SK-N-SH treated with all-trans-retinoic acid at 6 μM for 48 hours (cell line): ENCODE data around the gene TSLP.
A peak's percentile ranks its signal among the peaks of the same experiment; 100 is the strongest.

Experiments
- ATAC-seq: fragments of 200-7000 bp; cut with Tn5 transposase; 3 replicates; pipeline ENCODE4 v1.9.1; 2020; ENCODE audit warnings: mild to moderate bottlenecking, moderate library complexity
- ARNTL ChIP-seq: fragments of 450-650 bp; formaldehyde crosslinking; IDR thresholded peaks from 2 replicates; pipeline ENCODE4 v1.5.0; 2020; ENCODE audit warnings: low read depth, mild to moderate bottlenecking, moderate library complexity, borderline replicate concordance
- BACH2 ChIP-seq: fragments of 250-450 bp; sonication (Bioruptor Pico); IDR thresholded peaks from 2 replicates; pipeline ENCODE4 v1.9.0; 2021; ENCODE audit warnings: mild to moderate bottlenecking, borderline replicate concordance
- CSDC2 ChIP-seq: fragments of 250-450 bp; sonication (Bioruptor Pico); IDR thresholded peaks from 2 replicates; pipeline ENCODE4 v1.5.0; 2020; ENCODE audit warnings: mild to moderate bottlenecking, moderate library complexity
- ESRRG ChIP-seq: fragments of 250-450 bp; sonication (Bioruptor Pico); IDR thresholded peaks from 2 replicates; pipeline ENCODE4 v1.6.1; 2021; ENCODE audit warnings: mild to moderate bottlenecking
- GLIS3 ChIP-seq: fragments of 250-450 bp; sonication (Bioruptor Pico); IDR thresholded peaks from 2 replicates; pipeline ENCODE4 v1.5.0; 2020; ENCODE audit warnings: mild to moderate bottlenecking, moderate library complexity
- ISL1 ChIP-seq: fragments of 250-450 bp; sonication (Bioruptor Pico); IDR thresholded peaks from 2 replicates; pipeline ENCODE4 v2.1.2; 2022; ENCODE audit warnings: mild to moderate bottlenecking, moderate library complexity
- OSR1 ChIP-seq: fragments of 250-450 bp; sonication (Bioruptor Pico); IDR thresholded peaks from 2 replicates; pipeline ENCODE4 v1.8.0; 2022; ENCODE audit warnings: moderate library complexity, mild to moderate bottlenecking, inconsistent platforms
- RARB ChIP-seq: fragments of 250-450 bp; sonication (Bioruptor Pico); IDR thresholded peaks from 2 replicates; pipeline ENCODE4 v1.8.0; 2021; ENCODE audit warnings: mild to moderate bottlenecking, moderate library complexity
- SNAI2 ChIP-seq: fragments of 250-450 bp; sonication (Bioruptor Pico); IDR thresholded peaks from 2 replicates; pipeline ENCODE4 v1.5.0; 2020; ENCODE audit warnings: mild to moderate bottlenecking, moderate library complexity
- TCF4 ChIP-seq: fragments of 250-450 bp; sonication (Bioruptor Pico); IDR thresholded peaks from 2 replicates; pipeline ENCODE4 v1.8.0; 2021; ENCODE audit warnings: mild to moderate bottlenecking, moderate library complexity, borderline replicate concordance
- TOX ChIP-seq: fragments of 250-450 bp; sonication (Bioruptor Pico); IDR thresholded peaks from 2 replicates; pipeline ENCODE4 v1.8.0; 2021; ENCODE audit warnings: mild to moderate bottlenecking, moderate library complexity, borderline replicate concordance
- TSHZ2 ChIP-seq: fragments of 250-450 bp; sonication (Bioruptor Pico); IDR thresholded peaks from 2 replicates; pipeline ENCODE4 v1.5.0; 2020; ENCODE audit warnings: mild to moderate bottlenecking, moderate library complexity
- ZC3H10 ChIP-seq: fragments of 250-450 bp; sonication (Bioruptor Pico); IDR thresholded peaks from 2 replicates; pipeline ENCODE4 v1.5.1; 2021; ENCODE audit warnings: mild to moderate bottlenecking, moderate library complexity
- ZFP3 ChIP-seq: fragments of 250-450 bp; sonication (Bioruptor Pico); IDR thresholded peaks from 2 replicates; pipeline ENCODE4 v1.5.0; 2020; ENCODE audit warnings: mild to moderate bottlenecking, moderate library complexity
- ZFP30 ChIP-seq: fragments of 450-650 bp; formaldehyde crosslinking; IDR thresholded peaks from 2 replicates; pipeline ENCODE4 v1.5.0; 2022; ENCODE audit warnings: mild to moderate bottlenecking, moderate library complexity
- ZNF565 ChIP-seq: fragments of 450-650 bp; formaldehyde crosslinking; conservative IDR thresholded peaks from 2 replicates; pipeline ENCODE4 v1.5.0; 2020; ENCODE audit warnings: low read depth, mild to moderate bottlenecking, moderate library complexity
- ZNF70 ChIP-seq: fragments of 450-650 bp; formaldehyde crosslinking; IDR thresholded peaks from 2 replicates; pipeline ENCODE4 v1.5.0; 2020; ENCODE audit warnings: mild to moderate bottlenecking, moderate library complexity
- ZNF8 ChIP-seq: fragments of 450-650 bp; formaldehyde crosslinking; IDR thresholded peaks from 2 replicates; pipeline ENCODE4 v1.5.0; 2020; ENCODE audit warnings: mild to moderate bottlenecking, moderate library complexity
- TF ChIP-seq, protein P1 (sequence below): fragments of 250-450 bp; sonication (Bioruptor Pico); IDR thresholded peaks from 2 replicates; pipeline ENCODE4 v1.5.1; 2020; ENCODE audit warnings: low read depth, mild to moderate bottlenecking, moderate library complexity
- TF ChIP-seq, protein P2 (sequence below): fragments of 250-450 bp; sonication (Bioruptor Pico); IDR thresholded peaks from 2 replicates; pipeline ENCODE4 v1.8.0; 2021; ENCODE audit warnings: low read depth, mild to moderate bottlenecking, moderate library complexity, borderline replicate concordance
- TF ChIP-seq, protein P3 (sequence below): fragments of 250-450 bp; sonication (Bioruptor Pico); IDR thresholded peaks from 2 replicates; pipeline ENCODE4 v1.8.0; 2020; ENCODE audit warnings: mild to moderate bottlenecking, moderate library complexity, borderline replicate concordance

TSLP gene

DNA sequence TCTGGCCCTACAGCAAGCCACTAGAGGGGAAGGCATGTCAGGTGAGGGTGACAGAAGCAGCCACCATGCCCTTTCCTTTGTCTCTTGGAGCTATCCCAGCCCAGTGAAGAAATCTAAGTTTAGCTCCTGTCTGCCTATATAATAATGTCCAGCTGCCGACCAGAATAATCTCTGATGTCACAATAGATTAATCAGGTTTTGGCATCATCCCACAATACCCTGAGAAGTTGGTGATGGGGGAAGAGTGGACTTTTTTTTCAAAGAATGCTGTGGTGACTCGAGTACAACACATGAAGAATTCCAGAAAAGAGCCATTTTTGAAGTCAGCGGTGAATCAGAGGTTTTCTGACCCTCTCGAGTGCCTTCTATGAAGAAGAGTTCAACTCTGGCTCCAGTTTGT, 1.7 kb upstream of the TSLP start:
- peak; percentile 52 for ATAC-seq
- TF ChIP-seq TSHZ2 (CRISPR knock-in tag) (no peak), TCF4 (no peak), ESRRG (CRISPR knock-in tag) (no peak), BACH2 (CRISPR knock-in tag) (no peak), TOX (CRISPR knock-in tag) (peak; percentile 22; the same call in 1 of the 2 replicates), ISL1 (CRISPR knock-in tag) (no peak), ZNF70 (no peak)

- no peak for ATAC-seq
- TF ChIP-seq TSHZ2 (CRISPR knock-in tag) (no peak), ARNTL (no peak), TCF4 (no peak), ZNF8 (CRISPR knock-in tag) (no peak), RARB (CRISPR knock-in tag) (no peak), ZFP30 (CRISPR knock-in tag) (no peak), BACH2 (CRISPR knock-in tag) (no peak), OSR1 (CRISPR knock-in tag) (no peak), SNAI2 (CRISPR knock-in tag) (no peak), GLIS3 (CRISPR knock-in tag) (no peak), ZFP3 (CRISPR knock-in tag) (no peak), ISL1 (CRISPR knock-in tag) (no peak), ZC3H10 (CRISPR knock-in tag) (no peak), CSDC2 (CRISPR knock-in tag) (no peak), ZNF565 (no peak), ZNF70 (no peak), TOX (CRISPR knock-in tag) (no peak)
- TF ChIP-seq, protein P1, sequence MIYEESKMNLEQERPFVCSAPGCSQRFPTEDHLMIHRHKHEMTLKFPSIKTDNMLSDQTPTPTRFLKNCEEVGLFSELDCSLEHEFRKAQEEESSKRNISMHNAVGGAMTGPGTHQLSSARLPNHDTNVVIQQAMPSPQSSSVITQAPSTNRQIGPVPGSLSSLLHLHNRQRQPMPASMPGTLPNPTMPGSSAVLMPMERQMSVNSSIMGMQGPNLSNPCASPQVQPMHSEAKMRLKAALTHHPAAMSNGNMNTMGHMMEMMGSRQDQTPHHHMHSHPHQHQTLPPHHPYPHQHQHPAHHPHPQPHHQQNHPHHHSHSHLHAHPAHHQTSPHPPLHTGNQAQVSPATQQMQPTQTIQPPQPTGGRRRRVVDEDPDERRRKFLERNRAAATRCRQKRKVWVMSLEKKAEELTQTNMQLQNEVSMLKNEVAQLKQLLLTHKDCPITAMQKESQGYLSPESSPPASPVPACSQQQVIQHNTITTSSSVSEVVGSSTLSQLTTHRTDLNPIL (CRISPR knock-in tag): no peak
- TF ChIP-seq, protein P2, sequence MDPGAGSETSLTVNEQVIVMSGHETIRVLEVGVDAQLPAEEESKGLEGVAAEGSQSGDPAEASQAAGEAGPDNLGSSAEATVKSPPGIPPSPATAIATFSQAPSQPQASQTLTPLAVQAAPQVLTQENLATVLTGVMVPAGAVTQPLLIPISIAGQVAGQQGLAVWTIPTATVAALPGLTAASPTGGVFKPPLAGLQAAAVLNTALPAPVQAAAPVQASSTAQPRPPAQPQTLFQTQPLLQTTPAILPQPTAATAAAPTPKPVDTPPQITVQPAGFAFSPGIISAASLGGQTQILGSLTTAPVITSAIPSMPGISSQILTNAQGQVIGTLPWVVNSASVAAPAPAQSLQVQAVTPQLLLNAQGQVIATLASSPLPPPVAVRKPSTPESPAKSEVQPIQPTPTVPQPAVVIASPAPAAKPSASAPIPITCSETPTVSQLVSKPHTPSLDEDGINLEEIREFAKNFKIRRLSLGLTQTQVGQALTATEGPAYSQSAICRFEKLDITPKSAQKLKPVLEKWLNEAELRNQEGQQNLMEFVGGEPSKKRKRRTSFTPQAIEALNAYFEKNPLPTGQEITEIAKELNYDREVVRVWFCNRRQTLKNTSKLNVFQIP (CRISPR knock-in tag): no peak
- TF ChIP-seq, protein P3, sequence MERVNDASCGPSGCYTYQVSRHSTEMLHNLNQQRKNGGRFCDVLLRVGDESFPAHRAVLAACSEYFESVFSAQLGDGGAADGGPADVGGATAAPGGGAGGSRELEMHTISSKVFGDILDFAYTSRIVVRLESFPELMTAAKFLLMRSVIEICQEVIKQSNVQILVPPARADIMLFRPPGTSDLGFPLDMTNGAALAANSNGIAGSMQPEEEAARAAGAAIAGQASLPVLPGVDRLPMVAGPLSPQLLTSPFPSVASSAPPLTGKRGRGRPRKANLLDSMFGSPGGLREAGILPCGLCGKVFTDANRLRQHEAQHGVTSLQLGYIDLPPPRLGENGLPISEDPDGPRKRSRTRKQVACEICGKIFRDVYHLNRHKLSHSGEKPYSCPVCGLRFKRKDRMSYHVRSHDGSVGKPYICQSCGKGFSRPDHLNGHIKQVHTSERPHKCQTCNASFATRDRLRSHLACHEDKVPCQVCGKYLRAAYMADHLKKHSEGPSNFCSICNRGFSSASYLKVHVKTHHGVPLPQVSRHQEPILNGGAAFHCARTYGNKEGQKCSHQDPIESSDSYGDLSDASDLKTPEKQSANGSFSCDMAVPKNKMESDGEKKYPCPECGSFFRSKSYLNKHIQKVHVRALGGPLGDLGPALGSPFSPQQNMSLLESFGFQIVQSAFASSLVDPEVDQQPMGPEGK: no peak
- TF ChIP-seq, all 23 proteins: peak for 0
These were observed 1.0 kb upstream of the TSLP start for GRCh38 chr5:111070272-111071134.
